Lower leg skin (tissue), 3 donors: ENCODE data around the gene CLASP1.

Experiments
- CTCF ChIP-seq, 3 donors: fragments of 450-650 bp; IDR thresholded peaks; one replicate each; pipeline ENCODE4 v1.5.1; 2016; ENCODE audit warnings: antibody characterized with exemption in 3 of 3, mild to moderate bottlenecking in 3 of 3, moderate library complexity in 2 of 3
- POLR2A ChIP-seq, 2 donors: fragments of 450-650 bp; IDR thresholded peaks; one replicate each; pipeline ENCODE4 v1.6.1; 2016 to 2017; ENCODE audit warnings: antibody characterized with exemption in 2 of 2, mild to moderate bottlenecking in 1 of 2, moderate library complexity in 1 of 2

GRCh38 chr2:121690095-121690494, 40.8 kb upstream of the CLASP1 start:
- TF ChIP-seq CTCF (IDR thresholded peaks at IDR 0.05) = no peak
- no peak for TF ChIP-seq POLR2A (IDR thresholded peaks at IDR 0.05)
